Measurements from ENCODE around the gene OR11H6.
"Not testable (repeated sequence)": the region's sequence is repeated elsewhere in the genome, so short reads cannot be mapped to it uniquely, and the experiment has no call there.

OR11H6 gene

DNA sequence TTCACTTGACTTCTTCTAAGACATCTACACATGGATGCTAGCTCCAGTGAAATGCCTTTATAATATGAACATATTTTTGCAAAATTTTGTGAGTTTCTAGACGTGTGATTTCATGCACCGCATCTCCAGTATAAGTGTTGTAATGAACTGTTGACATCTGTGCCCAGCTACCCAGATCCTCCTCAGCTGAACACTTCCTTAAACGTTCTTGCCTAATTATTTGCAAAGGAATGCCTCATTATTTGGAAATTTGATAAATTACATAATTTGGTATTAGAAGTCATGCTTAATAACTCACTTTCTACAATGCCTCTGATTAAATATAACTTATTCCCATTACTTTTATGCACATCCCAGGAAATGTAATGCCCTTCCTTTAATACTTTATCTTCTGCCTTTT, 18.8 kb upstream of the OR11H6 start:
- H3K4me3 ChIP-seq (ENCODE audit: low read depth, low read length): no peak overlapping the region
- TF ChIP-seq CTCF (IDR thresholded peaks at IDR 0.05; ENCODE audit: low read depth, low read length, missing control alignments): no peak
- no peak for DNase-seq (ENCODE audit: low read depth)

- no peak for TF ChIP-seq CTCF (IDR thresholded peaks at IDR 0.05; ENCODE audit: low read depth, low read length, missing control alignments)
- no peak for DNase-seq (ENCODE audit: low read depth)
- no peak overlapping the region for H3K4me3 ChIP-seq (ENCODE audit: low read depth, low read length)
These were observed 13.9 kb upstream of the OR11H6 start for GRCh38 chr14:20209595-20209994.

- not testable (repeated sequence) for DNase-seq (ENCODE audit: low read depth); H3K4me3 ChIP-seq (ENCODE audit: low read depth, low read length)
These were observed 11.1 kb upstream of the OR11H6 start for GRCh38 chr14:20212406-20212805.

DNA sequence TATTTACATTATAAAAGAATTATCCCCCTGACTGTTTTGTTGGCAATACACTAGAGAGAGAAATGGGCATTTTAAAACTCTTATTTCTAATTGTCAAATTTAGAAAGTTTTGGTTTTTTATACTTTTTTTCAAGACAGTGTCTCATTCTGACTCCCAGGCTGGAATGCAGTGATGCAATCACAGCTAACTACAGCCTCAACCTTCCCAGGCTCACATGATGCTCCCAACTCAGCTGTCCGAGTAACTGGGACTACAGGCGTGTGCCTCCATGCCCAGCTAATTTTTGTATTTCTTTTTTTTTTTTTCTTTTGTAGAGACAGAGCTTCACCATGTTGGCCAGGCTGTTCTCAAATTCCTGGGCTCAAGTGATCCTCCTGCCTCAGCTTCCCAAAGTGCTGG, 8.3 kb upstream of the OR11H6 start:
- TF ChIP-seq CTCF (IDR thresholded peaks at IDR 0.05; ENCODE audit: low read depth, low read length, missing control alignments): no peak
- DNase-seq (ENCODE audit: low read depth): no peak
- no peak overlapping the region for H3K4me3 ChIP-seq (ENCODE audit: low read depth, low read length)

DNA sequence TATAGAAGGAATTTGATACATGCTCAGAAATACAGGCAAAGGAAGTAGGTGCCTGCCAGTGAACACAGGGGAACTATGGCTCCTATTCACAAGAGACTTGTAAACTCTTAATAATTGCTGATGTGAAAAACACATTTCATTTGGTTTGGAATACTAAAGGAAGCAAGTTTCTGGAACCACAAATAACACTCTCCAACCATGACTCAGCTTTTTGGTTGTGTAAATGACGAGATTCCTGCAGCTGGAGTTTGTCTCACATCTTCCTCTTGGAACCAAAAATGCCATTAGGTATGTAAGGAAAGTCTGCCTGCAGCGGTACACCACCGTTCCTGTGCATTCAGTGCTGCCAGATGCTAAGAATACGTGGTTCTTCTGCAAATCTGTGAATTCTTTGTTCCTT, 4.5 kb upstream of the OR11H6 start:
- DNase-seq (ENCODE audit: low read depth): no peak
- no peak for TF ChIP-seq CTCF (IDR thresholded peaks at IDR 0.05; ENCODE audit: low read depth, low read length, missing control alignments)
- no peak overlapping the region for H3K4me3 ChIP-seq (ENCODE audit: low read depth, low read length)

GRCh38 chr14:20228681-20229080, 5.2 kb downstream of the OR11H6 start, which contains the start of gene OR11H7:
Gene OR11H7, plus strand, starts transcription at chr14:20228981.
- TF ChIP-seq CTCF (IDR thresholded peaks at IDR 0.05; ENCODE audit: low read depth, low read length, missing control alignments): no peak
- no peak within 1 kb of the TSS for H3K4me3 ChIP-seq (ENCODE audit: low read depth, low read length)
- DNase-seq (ENCODE audit: low read depth): no peak

DNA sequence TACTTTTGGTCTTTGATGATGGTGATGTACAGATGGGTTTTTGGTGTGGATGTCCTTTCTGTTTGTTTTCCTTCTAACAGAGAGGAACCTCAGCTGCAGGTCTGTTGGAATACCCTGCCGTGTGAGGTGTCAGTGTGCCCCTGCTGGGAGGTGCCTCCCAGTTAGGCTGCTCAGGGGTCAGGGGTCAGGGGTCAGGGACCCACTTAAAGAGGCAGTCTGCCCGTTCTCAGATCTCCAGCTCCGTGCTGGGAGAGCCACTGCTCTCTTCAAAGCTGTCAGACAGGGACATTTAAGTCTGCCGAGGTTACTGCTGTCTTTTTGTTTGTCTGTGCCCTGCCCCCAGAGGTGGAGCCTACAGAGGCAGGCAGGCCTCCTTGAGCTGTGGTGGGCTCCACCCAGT, 11.9 kb downstream of the OR11H6 start:
- not testable (repeated sequence) for DNase-seq (ENCODE audit: low read depth); H3K4me3 ChIP-seq (ENCODE audit: low read depth, low read length)

DNA sequence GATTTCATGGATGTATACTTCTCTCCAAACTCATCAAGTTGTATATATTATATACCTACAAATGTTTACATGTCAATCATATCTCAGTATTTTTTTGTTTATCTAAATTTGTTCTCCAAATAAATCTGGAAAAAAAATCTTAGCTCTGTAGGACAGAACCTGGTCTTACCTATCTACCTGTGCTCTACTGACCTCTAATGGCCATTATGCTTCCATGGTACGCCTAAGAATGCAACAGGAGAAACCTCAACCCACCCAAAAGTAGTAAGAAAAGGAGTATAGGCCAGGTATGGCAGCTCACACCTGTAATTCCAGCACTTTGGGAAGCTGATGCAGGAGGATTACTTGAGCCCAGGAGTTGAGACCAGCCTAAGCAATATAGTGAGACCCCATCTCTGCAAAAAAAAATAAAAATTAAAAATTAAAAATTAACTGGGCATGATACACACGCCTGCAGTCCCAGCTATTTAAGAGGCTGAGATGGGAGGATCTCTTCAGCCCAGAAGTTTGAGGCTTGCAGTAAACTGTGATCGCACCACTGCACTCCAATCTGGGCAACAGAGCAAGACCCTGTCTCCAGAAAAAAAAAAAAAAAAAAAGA, 24.2 kb downstream of the OR11H6 start:
- peak; percentile 31 for TF ChIP-seq CTCF (IDR thresholded peaks at IDR 0.05; ENCODE audit: low read depth, low read length, missing control alignments)
- H3K4me3 ChIP-seq (ENCODE audit: low read depth, low read length): no peak overlapping the region
- DNase-seq (ENCODE audit: low read depth): no peak

Measured in GM12864 (cell line).